Measurements from ENCODE around the gene LIG3.
A peak's percentile ranks its signal among the peaks of the same experiment; 100 is the strongest.
"Not testable (repeated sequence)": the region's sequence is repeated elsewhere in the genome, so short reads cannot be mapped to it uniquely, and the experiment has no call there.

The LIG3 gene

DNA sequence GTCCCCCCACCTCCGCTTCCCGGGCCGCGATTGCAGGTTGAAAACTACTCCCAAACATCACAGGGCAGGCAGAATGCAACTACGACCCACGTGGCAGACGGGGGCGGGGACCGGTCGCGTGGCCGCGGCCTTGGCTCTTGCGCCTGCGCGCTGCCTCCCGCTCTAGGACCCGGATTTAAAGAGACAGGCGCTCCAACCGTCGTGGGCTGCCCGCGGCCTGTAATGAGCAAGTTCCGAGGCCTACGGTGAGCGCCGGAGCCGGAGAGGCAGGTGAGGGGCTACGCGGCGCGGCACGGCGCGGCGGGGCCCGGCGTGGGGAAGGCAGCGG is at the start of gene LIG3:
TSS of gene LIG3 (plus strand) at position 160 of the 328 bp plus-strand sequence. CDS start 2,494 bp downstream, outside the sequence.
- peak; percentile 97 for DNase-seq

- DNase-seq = not testable (repeated sequence)
Observed at GRCh38 chr17:34950780-34951179, 29.5 kb upstream of the LIG3 start.

GRCh38 chr17:34958438-34958837 is 21.9 kb upstream of the LIG3 start:
- DNase-seq = no peak

GRCh38 chr17:34961093-34961911 is 19.0 kb upstream of the LIG3 start, which contains the start of the genes CCT6B and ZNF830:
TSS of gene CCT6B (minus strand) at chr17:34961460. CDS start at chr17:34961393, 67 bp downstream.
TSS of gene ZNF830 (plus strand) at chr17:34961540. CDS start at chr17:34961567, 27 bp downstream.
- DNase-seq = peak; percentile 97

DNA sequence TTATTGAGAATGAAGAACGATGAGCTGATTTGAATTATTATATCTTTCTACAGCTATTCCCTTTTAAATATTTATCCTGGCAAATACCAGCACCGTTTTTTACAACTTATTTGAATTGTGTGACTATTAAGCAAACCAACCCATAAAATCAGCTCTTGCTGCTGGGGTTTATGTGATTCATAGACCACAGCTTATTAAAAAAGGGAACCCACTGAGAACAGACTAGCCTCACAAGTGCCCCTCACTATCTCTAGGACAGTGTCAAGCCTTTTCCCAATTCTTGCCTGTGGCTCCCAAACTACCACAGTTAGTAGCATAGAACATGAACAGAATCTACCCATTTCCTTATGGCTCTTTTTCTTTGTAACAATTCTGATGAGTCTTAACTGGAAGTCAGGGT is 6.1 kb upstream of the LIG3 start:
- DNase-seq = no peak

DNA sequence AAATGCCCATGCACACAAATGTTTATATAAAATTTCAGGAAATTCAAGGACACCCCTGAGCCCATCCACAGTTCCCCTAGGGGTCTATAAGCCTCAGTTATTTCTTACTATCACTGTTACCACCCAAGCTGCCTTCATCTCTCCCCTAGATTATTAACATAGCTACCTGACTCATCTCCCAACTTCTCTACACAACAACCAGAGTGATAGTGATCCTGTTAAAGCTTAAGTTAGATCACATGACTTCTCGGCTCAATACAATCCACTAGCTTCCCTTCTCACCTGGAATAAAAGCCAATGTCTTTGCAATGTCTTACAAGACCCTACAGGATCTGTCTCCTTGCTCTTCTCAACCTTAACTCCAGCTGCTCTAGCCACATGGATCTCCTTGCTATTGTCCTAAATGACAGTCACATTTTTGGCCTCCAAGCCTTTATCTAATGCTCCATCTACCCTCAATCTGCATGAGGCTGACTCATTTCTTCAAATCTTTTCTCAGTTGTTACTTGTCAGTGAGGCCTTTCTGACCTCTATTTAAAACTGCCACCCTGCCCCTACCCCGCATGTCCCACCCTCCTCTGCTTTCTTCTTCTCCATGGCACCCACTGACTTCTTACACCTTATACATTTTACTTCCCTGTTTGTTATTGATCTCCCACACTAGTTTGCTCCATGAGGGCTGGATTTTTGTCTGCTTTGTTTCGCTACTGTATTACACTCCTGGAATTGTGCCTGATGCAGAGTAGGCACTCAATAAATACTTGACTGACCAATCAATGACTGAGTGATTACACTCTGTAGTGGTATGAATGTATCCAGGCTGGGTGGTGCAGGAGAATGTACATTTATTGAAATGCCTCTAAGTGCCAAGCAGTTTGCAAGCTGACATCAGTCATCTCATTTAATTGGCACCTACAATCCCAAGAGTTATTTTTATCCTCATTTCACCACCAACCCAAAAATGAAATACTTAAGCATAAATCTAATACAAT is 5.2 kb upstream of the LIG3 start:
- peak; percentile 49 for DNase-seq

GRCh38 chr17:34979153-34979552 is 1.2 kb upstream of the LIG3 start:
- DNase-seq = no peak

DNA sequence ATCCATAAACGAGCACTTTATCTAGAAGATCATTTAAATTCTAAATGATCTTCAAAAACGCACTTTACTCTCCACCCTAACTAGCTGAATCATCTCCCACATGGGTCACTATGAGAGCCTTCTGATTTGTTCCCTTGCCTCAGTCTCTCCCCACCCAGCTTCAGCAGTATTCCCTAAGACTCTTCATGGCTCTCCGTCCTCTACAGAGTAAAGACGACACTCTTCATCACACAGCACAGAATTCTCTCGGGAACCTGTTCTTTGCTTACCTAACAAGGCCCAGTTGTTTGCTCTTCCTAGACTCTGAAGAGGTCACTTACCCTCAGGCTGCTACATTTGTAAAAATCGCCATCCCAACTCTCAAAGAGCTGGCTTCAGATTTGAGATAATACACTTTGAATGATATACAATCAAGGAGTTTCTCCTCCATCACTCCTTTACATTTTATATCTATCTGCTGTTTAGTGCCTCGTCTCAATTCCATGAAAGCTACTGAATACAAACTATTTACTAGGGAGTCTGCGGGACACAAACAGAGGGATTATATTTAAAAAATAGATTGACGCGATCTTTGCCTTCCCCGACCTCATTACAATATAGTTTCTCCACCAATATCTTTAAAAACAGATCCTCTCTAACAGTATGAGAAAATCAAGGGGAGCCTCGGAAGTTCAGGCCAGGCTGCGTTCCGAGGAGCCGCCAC is 511 bp upstream of the LIG3 start:
- peak; percentile 23 for DNase-seq

- DNase-seq = peak; percentile 85
Observed at GRCh38 chr17:34980681-34981537, 597 bp downstream of the LIG3 start.

- peak; percentile 29 for DNase-seq
Observed at GRCh38 chr17:34981538-34982241, 1.4 kb downstream of the LIG3 start.

DNA sequence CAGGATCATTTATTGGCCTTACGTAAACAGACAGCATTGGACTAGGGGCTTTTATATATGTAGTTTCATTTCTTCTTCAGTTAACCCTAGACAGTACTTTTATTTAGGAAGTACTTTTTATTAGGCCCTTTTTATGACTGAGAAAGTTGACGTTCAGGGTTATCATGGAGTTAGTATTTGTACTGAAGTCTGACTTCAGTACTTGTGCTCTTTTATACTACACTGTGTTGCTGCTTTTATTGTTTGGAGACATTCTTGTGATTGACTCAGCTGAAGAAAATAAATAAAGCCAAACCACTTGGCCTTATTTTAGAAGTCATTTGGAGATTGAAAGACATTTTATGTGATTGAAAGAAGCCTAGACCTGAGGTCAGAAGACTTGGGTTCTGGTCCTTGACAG is 6.9 kb downstream of the LIG3 start:
- DNase-seq = no peak

GRCh38 chr17:34988644-34989043 is 8.3 kb downstream of the LIG3 start:
- no peak for DNase-seq

DNA sequence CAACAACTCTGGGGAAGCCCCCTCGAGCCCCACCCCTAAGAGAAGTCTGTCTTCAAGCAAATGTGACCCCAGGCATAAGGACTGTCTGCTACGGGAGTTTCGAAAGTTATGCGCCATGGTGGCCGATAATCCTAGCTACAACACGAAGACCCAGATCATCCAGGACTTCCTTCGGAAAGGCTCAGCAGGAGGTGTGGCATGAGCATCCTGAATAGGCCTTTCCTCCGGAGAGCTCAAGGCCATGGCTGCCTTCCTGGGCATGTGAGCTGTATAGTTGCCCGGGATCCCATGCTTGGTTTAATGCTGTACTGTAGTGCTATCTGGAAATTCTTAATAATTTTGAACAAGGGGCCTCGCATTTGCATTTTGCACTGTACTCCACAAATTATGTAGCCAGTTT is 9.2 kb downstream of the LIG3 start:
- DNase-seq = no peak

DNA sequence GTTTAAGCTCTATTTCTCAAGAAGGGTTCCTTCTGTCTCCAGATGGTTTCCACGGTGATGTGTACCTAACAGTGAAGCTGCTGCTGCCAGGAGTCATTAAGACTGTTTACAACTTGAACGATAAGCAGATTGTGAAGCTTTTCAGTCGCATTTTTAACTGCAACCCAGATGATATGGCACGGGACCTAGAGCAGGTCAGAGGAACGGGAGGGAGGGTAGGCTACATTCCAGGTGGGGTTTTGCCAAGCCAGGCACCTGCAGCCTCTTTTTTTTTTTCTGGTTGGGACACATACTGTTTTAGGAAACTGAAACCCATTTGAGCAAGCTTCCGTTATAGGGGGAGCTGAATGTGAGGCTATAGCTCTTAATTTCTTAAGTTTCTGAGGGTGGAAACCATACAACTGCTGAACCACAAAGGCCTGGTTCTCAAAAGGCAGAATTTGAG is 10.6 kb downstream of the LIG3 start:
- peak; percentile 36 for DNase-seq

DNA sequence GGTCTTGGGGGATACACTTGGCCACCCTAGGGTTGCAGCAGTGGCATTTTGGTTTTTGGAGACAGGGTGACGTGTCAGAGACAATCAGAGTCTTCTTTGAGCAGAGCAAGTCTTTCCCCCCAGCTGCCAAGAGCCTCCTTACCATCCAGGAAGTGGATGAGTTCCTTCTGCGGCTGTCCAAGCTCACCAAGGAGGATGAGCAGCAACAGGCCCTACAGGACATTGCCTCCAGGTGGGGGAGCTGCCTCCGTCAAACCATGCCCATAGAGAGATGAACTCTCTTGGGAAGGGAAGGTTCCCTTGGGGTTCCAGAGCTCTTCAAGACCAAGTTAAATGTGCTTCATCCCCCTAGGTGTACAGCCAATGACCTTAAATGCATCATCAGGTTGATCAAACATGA is 11.3 kb downstream of the LIG3 start:
- no peak for DNase-seq

DNA sequence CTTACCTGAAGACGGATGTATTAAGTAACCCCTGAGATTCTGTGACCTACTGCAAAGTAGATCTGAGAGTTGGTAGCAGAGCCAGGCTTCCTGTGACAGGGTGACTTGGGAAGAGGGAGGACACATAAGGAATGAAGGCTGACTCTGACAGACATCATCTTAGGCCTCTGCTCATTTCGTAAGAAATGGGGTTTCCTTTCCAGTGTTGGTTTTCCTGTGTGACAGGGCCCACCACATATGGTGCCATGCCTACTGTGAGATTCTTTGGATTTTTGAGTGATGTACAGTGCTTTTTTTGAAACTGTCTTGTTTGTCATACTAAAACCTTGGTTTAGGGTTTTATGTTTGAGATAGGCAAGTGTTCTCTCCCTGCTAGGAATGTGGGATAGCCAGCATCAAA is 12.7 kb downstream of the LIG3 start:
- DNase-seq = no peak

GRCh38 chr17:34996422-34997285 is 16.3 kb downstream of the LIG3 start:
- DNase-seq = peak; percentile 58

DNA sequence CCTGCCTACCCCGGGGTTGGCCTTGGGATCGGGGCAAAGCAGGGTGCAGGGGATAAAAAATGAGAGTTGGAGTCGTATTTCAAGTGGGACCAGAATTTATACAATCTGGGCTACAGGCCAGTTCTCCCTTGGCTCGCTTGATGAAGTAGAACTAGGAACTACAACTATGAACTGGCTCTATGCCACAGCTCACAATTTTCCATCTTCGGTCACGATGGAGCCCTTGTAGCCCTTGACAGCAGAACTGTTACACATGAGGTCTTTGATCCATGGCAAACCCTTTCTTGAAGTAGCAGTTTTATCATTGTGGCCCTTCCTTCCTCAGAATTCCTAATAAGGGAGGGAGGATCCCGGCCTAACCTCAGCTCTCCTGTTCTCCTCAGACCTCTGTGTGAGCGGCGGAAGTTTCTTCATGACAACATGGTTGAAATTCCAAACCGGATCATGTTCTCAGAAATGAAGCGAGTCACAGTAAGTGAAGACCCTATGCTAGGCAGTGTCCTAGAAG is 17.1 kb downstream of the LIG3 start:
- DNase-seq = no peak

DNA sequence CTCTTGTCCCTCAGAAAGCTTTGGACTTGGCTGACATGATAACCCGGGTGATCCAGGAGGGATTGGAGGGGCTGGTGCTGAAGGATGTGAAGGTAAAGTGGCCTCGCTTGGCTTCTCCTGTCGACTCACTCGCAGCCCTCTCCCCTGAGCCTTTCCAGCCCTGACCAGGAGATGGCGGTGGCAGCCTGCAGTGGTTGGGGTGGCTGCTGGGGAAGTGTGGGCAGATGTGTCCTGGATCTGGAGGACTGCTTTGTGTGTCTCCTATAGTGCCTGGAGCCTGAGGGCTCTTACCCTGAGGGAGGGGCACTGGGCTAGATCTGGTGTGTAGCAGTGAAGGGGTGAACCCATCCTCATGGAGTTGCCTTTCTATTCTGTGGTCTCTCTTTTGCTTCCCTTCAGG is 17.9 kb downstream of the LIG3 start:
- DNase-seq = peak; percentile 76

DNA sequence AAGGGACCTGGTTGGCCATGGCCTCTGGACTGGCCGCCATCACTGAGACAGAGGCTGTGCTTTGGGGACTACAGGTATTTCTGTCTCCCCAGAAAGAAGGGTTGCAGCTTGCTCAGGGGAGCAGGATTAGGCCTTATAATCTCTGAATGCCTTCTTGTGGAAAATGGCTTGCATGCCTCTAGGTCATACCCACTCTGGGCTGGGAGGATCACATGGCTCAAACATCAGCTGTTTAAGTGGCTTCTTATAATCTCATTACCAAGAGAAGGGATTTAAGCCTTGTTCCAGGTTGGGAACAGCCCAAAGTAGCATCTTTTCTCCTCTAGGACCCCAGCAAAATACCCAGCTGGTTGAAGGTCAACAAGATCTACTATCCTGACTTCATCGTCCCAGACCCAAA is 19.1 kb downstream of the LIG3 start:
- peak; percentile 80 for DNase-seq
